Muscle of back (tissue), 11 donors: Measurements from ENCODE around the gene MIEN1. TPM values are rescaled to one million over a fixed set of nuclear protein-coding genes. Genes with fewer than 3 reads are reported as not detected.
"Not testable (repeated sequence)": the region's sequence is repeated elsewhere in the genome, so short reads cannot be mapped to it uniquely, and the experiment has no call there.

Experiments
- DNase-seq, 3 donors: peaks; one replicate each; pipeline versions ENCODE4 v3.0.0 to v3.0.0-alpha.2; 2013
- polyA plus RNA-seq, 10 donors: library from polyadenylated mRNA; unstranded; fragments of 120-200 nt; gene quantifications; one replicate each; pipeline ENCODE4 v1.2.1, GENCODE V29; 2013; ENCODE audit not compliant: insufficient read length in 10 of 10

MIEN1 gene
- polyA plus RNA-seq, 10 donors = 15.2 to 23.7 (median 19.0) TPM

DNA sequence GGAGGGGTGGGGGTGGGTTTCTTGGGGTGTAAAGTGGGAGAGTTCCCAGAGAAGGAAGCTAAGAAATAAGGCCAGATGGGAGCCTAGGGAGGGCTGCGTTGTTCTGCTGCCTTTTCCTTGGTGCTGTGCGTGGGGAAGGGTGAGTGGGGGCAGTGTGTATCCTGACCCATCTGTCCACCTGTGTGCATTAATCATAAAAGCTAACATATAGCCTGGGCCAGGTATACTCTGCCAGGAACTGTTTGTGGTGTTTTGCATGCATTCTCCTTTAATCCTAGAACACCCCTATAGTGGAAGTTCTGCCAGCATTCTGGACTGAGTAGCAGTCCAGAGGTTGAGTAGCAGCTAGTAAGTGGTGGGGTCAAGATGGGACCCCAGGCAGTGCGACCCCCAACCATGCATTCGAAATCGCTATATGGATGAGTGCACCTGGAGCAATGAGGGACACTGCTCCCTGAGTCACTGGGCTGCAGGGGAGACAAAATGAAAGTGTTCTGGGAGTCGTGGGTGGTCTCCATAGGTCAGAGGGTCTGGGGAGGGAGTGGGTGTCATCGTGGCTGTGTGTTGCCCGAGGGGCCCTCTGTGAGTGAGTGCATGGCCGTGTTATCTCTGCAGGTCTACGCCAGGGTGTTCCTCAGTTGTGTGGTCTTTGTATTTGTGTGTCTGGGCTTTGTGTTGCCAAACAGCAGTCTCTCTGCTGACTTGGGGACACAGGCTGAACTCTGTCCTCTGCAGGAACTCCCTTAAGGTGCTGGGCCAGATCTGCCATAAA, 29.1 kb downstream of the MIEN1 start:
- DNase-seq = no peak

GRCh38 chr17:39700148-39700987, 30.0 kb downstream of the MIEN1 start:
- DNase-seq = peak; percentile 49 to 91 (median 74)

- peak; percentile 74 to 92 (median 83) for DNase-seq
Measured at GRCh38 chr17:39699818-39700147, 30.5 kb downstream of the MIEN1 start, which contains the start of gene ERBB2. Gene ERBB2, plus strand, starts transcription at chr17:39700064. Its CDS starts 175 bp downstream, at chr17:39700239.

DNA sequence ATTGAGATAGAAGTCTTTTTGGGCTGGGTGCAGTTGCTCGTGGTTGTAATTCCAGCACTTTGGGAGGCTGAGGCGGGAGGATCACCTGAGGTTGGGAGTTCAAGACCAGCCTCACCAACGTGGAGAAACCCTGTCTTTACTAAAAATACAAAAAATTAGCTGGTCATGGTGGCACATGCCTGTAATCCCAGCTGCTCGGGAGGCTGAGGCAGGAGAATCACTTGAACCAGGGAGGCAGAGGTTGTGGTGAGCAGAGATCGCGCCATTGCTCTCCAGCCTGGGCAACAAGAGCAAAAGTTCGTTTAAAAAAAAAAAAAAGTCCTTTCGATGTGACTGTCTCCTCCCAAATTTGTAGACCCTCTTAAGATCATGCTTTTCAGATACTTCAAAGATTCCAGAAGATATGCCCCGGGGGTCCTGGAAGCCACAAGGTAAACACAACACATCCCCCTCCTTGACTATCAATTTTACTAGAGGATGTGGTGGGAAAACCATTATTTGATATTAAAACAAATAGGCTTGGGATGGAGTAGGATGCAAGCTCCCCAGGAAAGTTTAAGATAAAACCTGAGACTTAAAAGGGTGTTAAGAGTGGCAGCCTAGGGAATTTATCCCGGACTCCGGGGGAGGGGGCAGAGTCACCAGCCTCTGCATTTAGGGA, 31.0 kb downstream of the MIEN1 start:
- DNase-seq = not testable (repeated sequence)

DNA sequence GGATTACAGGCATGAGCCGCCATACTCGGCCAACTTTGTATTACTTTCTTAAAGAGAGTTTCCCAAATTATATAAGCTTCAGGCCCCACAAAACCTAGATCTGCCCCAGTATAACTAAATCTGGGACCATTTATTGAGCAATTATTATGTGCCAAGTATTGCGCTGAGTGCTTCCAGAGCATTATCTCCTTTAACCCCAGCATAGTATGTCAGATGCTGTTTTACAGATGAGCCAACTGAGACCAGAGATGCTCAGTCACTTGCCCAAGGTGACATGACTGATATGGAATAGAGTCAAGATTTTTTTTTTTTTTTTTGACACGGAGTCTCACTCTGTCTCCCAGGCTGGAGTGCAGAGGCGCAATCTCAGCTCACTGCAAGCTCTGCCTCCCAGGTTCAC, 32.4 kb downstream of the MIEN1 start:
- no peak for DNase-seq

DNA sequence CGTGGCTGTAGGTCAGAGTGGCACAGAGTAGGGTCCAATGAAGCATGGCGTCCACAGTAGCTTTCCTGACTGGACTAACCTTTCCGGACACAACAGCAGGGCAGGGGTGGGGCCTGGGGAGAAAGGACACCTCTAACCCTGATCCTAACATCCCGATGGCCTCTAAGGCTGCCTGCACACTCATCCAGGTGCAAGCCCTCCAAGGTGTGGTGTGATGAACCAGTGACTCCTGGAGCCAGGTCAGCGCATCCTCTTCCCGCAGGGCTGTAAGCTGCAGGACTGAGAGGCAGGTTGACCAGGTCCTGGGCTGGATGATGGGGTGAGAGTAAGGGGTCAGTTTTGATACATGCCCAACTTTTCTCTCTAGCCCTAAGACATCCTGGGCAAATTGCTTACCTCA, 33.6 kb downstream of the MIEN1 start:
- no peak for DNase-seq

GRCh38 chr17:39695089-39695474, 35.2 kb downstream of the MIEN1 start:
- no peak for DNase-seq

DNA sequence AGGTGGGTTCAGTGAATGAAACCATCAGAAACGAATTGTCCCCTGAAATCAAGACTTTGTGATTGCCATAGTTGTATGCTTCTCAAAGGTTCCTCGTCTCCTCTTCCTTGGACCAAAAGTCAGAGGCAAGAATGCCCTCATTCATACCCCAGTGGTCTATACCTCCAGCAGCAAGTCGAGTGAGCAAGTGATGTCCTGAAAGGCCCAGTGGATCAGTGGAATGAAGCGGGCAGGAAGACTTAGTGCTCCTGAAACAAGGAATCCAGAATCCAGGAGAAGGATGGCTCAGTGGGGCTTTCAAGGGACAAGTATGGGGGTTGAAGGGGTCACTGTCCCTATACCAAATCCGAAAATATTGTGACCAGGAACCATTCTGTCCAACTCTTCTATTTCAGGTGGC, 35.7 kb downstream of the MIEN1 start:
- no peak for DNase-seq

GRCh38 chr17:39688945-39689344, 41.4 kb downstream of the MIEN1 start:
- DNase-seq = no peak

GRCh38 chr17:39688475-39688835, 41.9 kb downstream of the MIEN1 start:
- no peak for DNase-seq

DNA sequence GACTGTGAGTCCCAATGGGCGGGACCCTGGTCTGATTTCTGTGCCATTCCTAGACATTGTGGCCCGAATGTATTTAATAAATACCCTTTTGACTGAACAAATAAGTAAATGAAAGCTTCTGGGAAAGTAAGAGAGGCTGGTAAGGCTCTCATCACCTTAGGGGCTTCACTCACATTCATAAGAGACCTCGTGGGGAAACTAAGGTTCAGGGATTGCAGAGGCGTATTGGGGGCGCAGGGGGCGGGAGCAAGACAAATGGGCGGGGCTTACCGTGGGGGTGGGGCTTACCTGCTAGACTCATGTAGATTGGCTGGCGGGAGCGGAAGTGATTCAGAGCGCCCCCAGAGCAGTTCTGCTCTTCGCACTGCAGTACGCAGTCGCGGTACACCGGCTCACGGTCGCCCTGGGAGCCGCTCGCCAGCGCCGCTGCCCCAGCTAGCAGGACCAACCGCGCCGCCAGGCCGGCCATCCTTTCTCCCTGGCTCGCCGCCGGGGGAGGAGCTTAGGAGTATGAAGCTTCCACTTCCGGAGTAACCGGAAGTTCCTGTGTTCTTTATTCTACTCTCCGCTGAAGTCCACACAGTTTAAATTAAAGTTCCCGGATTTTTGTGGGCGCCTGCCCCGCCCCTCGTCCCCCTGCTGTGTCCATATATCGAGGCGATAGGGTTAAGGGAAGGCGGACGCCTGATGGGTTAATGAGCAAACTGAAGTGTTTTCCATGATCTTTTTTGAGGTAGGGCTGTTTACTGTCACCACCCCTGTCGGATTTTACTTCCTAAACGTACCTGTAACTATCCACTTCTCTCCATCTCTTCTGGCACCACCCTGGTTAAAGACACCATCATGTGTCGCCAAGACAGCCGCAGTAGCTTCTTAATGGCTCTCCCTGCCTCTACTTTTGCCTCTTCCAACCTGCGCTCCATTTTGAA, 42.5 kb downstream of the MIEN1 start, which contains the start of gene PGAP3:
TSS of gene PGAP3 (minus strand) at position 512 of the 929 bp plus-strand sequence. CDS start at position 469, 43 bp downstream.
- peak; percentile 92 to 98 (median 92) for DNase-seq

- no peak for DNase-seq
Measured at GRCh38 chr17:39687101-39687545, 43.2 kb downstream of the MIEN1 start.

DNA sequence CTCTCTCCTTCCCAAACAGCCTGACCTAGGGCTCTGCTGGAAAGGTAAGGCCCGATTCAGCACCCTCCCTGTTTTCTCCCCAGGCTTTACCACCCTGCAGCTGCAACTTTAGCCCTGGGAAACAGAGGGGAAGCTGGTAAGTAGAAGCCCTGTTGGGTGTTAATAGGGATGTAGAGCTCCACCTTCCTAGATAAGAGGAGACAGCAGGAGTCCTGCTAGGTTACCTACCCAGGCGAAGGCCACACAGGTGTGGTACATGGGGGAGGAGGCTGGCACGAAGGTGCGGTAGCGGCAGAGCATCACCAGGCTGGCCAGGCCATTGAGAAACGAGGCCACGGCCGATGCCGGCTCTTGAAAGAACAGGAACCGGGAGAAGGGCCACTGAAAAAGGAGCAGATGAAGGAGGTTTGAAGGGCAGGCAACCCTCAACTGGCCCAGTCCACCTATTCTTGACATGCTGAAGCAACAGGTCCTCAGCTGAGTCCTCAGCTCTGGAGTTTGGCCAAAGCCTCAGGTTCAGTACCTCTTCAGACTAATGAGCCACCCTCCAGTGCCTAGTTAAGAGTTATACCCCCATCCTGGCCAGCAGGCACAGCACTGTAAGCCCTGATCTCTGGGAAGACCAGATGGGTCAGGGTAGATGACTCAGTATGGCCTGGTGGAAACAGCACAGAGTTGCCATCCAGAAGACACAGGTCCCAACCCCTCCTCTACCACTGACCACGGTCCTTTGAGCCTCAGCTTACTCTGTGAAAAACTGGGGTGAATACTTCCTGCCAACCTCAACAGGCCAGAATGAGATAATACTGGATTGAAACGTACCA, 45.8 kb downstream of the MIEN1 start:
- DNase-seq = no peak

DNA sequence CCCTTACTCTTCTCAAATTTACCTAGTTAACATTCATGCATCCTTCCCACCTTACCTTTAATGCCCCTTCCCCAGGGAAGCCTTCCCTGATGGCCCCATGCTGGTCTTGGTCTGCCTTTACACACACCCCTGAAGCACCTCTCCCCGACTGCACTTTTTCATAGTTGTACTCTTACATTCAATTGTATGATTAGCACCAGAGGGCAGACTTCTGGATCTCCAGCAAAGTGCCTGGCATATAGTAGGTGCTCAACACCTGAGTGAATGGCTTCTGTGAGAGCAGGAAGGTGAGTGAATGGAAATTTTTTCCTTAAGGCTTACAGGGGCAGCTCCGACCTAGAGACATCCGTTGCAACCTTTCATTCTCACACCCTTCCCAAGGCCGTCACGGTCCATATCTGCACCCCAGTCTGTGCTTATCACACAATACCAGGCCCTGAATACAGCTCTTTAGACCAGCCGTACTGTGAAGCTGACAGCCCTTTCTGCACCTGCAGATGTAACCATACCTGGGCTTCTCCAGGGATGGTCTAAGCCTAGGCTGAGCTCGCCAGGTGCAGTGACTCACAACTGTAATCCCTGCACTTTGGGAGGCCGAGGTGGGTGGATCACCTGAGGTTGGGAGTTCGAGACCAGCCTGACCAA, 46.9 kb downstream of the MIEN1 start:
- no peak for DNase-seq

GRCh38 chr17:39679521-39680192, 50.7 kb downstream of the MIEN1 start:
- DNase-seq = no peak
